Suppressor macrophage treated with lipopolysaccharide for 4 hours (primary cell): ENCODE measurements around the gene ABHD17C.
A peak's percentile ranks its signal among the peaks of the same experiment; 100 is the strongest.
"Not testable (repeated sequence)": the region's sequence is repeated elsewhere in the genome, so short reads cannot be mapped to it uniquely, and the experiment has no call there.

ENCODE experiments used
- DNase-seq: peaks from one replicate; pipeline ENCODE4 v3.0.0-alpha.2; 2020

The ABHD17C gene

GRCh38 chr15:80695099-80695910 is at the start of gene ABHD17C:
ABHD17C (plus strand) TSS chr15:80695310; CDS start chr15:80695430, 120 bp downstream.
- peak; percentile 62 for DNase-seq

DNA sequence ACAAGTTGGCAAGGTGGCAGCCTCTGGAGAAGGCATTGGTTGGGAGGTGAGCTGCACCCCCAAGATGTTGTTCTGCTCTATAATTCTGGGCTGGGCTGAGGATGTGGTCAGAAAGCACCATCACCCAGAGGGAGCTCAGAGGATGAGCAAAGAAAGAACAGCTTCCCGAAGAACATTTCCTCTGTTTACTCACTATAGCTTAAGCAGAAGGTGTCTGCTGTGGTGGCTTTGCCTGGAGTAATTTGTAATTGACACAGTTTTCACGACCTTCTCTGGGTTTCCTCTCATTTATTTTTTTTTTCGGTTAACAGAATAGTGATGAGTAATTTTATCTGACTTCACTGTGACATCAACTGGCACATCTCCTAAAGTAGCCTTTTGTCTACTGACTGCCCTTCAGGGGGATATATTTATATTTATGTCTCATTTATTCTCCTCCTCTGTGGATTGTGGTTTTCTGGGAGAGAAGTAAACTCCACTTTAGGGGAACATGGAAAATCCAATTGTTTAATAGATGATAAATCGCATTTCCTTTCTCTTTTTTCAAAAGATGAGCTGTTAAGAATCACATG is 49.5 kb upstream of the ABHD17C start:
- DNase-seq: peak; percentile 46

GRCh38 chr15:80647424-80647823 is 47.7 kb upstream of the ABHD17C start:
- DNase-seq: not testable (repeated sequence)

- DNase-seq: no peak
These were observed 40.8 kb upstream of the ABHD17C start for GRCh38 chr15:80654299-80654698.

DNA sequence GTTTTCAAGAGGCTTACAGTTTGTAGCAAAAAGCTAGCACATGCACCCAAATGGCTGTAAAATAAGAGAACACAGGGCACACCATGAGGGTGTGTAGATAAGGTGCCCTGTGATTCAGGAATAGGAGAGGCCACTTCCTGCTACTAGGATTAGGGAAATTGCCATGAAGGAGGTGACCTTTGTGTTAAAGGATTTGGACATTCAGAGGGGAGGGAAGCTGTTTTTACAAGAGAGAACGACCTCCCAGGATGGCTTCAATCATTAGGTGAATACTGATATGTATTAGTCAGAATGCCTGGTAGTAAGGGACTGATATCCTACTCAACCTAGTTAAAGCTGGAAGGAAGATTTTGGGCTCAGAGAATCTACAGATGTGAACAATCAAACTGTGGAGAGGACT is 35.7 kb upstream of the ABHD17C start:
- no peak for DNase-seq

- peak; percentile 18 for DNase-seq
These were observed 35.0 kb upstream of the ABHD17C start for GRCh38 chr15:80660119-80660518.

- peak; percentile 48 for DNase-seq
These were observed 33.0 kb upstream of the ABHD17C start for GRCh38 chr15:80662129-80662528.

DNA sequence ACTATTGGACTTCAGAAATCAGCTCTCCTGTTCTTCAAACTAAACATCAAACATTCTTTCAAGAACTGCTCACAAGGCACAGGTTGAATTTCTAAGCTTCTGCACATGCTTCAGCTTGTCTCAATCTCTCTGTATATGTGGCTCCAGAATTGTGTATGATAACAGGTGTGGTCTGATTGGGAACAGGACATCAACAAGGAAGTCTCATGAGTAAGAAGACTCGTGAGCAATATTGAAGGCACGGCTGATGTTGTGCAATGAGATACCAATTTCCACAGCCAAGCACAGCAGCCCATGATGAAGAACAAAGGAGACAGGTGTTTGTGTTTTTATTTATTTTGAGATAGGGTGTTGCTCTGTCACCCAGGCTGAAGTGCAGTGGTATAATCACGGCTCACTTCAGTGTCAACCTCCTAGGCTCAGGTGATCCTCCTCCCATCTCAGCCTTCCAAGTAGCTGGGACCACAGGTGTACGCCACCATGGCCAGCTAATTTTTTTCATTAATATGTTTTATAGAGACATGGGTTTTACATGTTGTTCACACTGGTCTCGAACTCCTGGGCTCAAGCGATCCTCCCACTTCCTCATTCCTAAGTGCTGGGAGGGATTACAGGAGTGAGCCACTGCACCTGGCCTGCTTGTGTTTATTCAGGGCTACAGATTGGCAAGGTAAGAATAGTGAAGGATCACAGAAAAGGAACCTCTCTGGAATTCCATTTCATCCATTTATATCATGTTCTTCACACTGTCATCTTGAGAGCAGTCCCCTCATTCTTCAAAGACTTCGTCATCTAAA is 32.2 kb upstream of the ABHD17C start:
- no peak for DNase-seq

DNA sequence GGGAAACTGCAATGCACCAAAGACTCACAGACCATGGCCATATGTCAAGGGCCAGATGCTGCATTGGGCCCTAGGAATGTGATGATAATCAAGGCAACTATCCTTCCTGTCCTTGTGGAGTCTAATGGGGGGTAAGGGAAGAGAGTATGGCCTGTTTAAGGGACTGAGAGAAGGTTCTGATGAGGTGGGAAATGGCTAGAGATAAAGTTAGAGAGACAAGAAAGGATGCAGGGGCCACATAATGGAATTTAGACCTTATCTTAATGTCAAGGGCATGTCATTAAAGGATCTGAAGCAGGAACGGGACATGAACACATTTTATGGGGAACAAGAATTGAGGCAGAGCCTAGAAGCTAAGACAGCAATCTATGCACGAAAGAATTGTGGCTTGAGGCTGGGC is 30.0 kb upstream of the ABHD17C start:
- DNase-seq: no peak

GRCh38 chr15:80667936-80668335 is 27.2 kb upstream of the ABHD17C start:
- no peak for DNase-seq

GRCh38 chr15:80668546-80669236 is 26.4 kb upstream of the ABHD17C start:
- DNase-seq: no peak

GRCh38 chr15:80669663-80670273 is 25.3 kb upstream of the ABHD17C start:
- peak; percentile 31 for DNase-seq

DNA sequence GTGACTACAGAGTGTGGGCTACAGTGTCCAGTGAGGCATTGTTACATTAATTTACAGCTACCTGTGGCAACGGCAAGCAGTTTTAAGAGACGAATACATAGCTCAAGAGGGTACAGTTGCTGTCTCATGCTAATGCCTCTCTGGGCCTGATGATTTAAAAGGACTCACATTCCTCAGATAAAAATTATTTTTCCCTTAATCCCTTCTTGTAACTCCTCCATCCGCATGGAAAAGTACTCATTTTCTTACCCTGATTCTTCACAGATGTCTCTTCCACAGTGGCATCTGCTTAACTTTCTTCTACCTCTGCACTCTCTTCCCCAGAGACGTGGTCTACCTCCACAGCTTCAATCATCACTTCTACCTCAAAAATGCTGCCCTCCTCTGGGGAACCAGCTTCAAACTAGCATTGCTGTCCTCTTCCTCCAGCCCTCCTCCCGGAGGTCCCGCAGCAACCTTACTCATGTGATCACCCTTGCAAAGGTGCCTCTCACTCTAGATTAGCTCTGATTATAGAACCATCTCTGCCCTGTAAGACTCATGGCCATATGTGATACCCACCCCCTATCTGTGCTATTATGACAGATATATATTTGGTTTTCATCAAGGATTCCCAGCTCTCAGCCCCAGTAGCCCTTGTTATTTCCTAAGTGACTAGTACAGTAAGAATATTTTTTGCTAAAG is 21.4 kb upstream of the ABHD17C start:
- no peak for DNase-seq

DNA sequence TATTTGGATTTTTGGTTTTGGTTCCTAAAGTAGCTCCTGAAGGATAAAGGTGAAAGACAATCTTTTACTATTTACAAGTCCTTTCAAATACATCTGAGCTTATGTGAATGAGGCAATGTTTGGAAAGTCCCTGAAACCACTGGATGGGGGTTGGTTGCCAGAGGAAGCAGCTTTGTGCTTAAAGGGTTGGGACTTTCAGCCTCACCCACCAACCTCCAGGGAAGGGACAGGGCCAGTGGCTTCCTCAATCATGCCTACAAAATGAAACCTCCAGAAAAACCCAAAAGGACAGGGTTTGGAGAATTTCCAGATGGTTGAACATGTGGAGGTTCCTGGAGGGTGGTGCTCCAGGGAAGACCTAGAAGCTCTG is 20.9 kb upstream of the ABHD17C start:
- DNase-seq: peak; percentile 88

- no peak for DNase-seq
These were observed 18.1 kb upstream of the ABHD17C start for GRCh38 chr15:80677041-80677440.

DNA sequence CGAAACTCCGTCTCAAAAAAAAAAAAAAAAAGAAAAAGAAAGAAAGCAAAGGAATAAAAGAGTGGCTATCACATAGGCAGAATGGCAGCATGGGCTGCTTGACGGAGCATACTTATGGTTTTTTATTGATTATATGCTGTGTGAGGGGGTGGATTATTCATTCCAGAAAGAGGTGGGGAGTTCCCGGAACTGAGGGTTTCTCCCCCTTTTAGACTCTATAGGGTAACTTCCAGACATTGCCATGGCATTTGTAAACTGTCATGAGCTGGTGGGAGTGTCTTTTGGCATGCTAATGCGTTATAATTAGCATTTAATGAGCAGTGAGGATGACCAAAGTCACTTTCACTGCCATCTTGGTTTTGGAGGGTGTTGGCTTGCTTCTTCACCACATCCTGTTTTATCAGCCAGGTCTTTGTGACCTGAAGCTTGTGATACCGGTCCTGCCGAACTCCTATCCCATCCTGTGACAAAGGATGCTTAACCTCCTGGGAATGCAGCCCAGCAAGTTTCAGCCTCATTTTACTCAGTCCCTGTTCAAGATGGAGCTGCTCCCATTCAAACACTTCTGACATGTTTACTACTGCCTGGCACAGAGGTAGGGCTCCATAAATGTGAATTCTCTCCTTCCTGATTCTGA is 15.8 kb upstream of the ABHD17C start:
- no peak for DNase-seq

DNA sequence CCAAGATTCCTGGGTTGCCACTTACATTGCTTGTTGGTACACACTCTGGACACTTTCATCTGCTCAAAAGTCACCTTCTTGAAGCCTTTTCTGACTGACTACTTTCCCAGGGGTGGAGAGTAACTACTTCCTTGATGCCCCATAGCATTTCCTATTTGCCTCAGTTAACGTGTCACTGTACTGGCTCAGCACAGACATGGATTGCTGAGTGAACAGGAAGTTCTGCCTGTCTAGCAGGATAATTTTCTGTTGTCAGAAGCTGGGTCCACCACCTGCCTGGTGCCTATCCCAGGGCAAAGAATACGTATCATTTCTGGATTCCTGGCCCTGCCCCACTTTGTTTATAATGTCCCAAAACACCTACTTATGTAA is 15.3 kb upstream of the ABHD17C start:
- no peak for DNase-seq

DNA sequence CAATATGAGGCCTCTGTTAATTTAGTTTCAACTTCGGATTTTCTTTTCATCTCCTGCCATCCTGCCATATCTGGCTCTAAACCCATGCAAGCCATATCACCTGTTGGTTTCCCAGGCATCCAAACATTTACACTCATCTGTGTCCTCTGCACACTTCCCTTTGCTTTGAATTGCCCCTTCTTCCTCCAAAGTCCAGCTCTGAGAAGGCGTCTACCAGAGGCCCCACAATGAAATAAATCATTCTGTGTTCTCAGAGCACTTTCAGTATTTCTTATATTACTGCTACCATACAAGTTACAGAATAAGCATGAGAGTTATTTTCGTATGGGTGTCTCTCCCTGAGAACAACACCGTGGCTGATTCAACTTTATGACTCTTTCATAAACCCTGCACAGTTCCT is 12.9 kb upstream of the ABHD17C start:
- DNase-seq: no peak

DNA sequence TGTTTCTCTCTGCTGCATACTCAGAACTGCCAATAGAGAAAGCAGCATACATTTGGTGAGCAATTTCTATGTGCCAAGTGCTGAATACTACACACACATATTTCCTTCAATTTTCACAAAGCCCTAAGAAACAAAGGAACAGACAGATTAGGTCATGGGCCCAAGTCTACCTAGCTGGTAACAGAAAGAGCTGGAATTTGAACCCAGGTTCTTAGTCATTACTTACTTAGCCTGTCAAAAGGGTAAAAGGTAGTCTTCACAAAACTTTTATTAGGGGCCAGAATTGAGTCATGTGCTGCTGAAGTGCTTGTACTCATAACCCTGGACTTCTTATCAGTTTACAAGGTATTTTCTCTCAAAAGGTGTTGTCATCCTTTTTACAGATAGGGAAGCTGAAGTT is 10.4 kb upstream of the ABHD17C start:
- DNase-seq: no peak

GRCh38 chr15:80685628-80686027 is 9.5 kb upstream of the ABHD17C start:
- DNase-seq: no peak

- no peak for DNase-seq
These were observed 5.8 kb upstream of the ABHD17C start for GRCh38 chr15:80689294-80689693.

DNA sequence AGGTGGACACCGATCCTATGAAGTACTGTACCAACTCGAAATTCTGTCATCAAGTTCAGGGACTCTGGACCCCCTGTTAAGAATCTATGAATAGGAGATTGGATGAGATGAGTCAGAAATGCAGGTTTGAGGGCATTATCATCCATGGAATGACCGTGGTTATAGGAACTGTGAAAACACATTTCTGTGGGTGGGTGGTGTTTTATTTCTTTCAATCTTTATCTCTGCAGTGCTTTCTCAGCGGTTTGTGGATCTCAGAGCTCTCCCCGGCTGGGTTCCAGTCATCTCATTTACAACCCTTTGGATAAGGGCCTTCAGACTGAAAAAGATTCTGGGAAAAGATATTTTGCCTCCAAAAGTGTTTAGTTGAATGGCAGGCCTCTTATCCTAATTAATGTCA is 5.4 kb upstream of the ABHD17C start:
- DNase-seq: no peak
